ENCODE measurements around the gene BZW2.

GRCh38 chr7:16708980-16709379, 63.0 kb downstream of the BZW2 start:
- TF ChIP-seq POLR2A (IDR thresholded peaks at IDR 0.05; ENCODE audit: low read depth, low read length) (no peak), POLR2AphosphoS5 (IDR thresholded peaks at IDR 0.05; ENCODE audit: low read depth, low read length) (no peak), TAF1 (IDR thresholded peaks at IDR 0.05; ENCODE audit: borderline replicate concordance, low read depth, low read length) (no peak)

All from GM12892 (cell line).